RCC 7860 (cell line): Measurements from ENCODE around the gene SYAP1.
A peak's percentile ranks its signal among the peaks of the same experiment; 100 is the strongest.
"Not testable (repeated sequence)": the region's sequence is repeated elsewhere in the genome, so short reads cannot be mapped to it uniquely, and the experiment has no call there.

Source experiments
- DNase-seq: peaks from one replicate; pipeline ENCODE4 v3.0.0-alpha.2; 2015; ENCODE audit warnings: low spot score
- FAIRE-seq: peaks from 2 replicates; lab custom pipeline; 2012; peaks lifted over from hg19 to GRCh38; lab: Jason Lieb, UNC

SYAP1 gene

DNA sequence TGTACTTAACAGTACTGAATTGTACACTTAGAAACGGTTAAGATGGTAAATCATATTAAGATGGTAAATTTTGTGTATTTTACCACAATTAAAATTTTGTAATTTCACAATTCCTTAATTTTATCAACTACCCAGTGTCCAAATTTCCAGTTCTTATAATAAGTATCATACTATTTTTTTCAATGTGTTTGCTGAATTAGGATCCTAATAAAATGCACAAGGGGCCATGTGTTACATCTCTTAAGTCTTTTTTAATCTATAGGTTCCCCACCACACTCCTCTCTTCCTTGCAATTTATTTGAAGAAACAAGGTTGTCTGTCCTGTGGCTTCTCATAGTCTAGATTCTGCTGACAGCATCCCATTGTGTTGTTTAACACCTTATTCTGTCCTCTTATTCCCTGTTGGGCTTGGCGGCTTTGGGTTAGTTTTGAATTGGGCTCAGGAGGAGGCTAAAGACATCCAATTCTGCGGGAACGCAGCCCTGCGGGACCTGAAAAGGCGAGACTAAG is 533 bp upstream of the SYAP1 start:
- DNase-seq, result no peak
- FAIRE-seq, result no peak

DNA sequence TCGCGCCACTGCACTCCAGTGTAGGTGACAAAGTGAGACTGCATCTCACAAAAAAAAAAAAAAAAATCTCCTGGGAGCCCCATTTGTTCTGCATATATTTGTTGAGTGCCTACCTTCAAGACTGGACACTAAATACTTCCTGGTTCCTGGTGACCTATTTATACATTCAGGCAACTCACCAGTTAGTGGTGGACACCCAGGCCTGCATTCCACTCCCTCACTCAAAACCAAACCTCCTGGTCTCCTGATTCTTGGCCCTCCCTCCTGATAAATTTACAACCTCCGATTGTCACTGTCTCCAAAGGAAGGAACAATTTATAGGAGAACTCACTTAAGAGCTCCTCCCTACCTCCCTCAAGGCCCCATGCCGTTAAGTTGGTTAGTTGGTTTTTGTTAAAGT is 3.1 kb downstream of the SYAP1 start:
- DNase-seq, result no peak
- no peak for FAIRE-seq

DNA sequence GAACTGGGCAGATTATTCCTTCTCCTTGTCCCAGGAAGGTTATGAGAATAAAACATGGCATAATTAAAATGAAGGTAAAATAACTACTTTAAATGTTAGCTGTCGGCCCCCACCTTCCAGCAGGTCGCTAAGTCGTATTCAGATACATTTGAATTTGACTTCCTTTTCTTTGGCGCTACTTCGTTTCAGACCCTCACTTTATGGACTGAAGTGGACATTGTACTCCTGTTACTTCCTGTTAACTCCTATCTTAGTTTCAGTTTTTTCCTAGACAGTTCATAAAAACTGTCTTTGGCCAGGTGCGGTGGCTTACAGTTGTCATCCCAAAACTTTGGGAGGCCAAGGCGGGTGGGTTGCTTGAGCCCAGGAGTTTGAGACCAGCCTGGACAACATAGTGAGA is 5.7 kb downstream of the SYAP1 start:
- no peak for FAIRE-seq
- DNase-seq, result no peak

DNA sequence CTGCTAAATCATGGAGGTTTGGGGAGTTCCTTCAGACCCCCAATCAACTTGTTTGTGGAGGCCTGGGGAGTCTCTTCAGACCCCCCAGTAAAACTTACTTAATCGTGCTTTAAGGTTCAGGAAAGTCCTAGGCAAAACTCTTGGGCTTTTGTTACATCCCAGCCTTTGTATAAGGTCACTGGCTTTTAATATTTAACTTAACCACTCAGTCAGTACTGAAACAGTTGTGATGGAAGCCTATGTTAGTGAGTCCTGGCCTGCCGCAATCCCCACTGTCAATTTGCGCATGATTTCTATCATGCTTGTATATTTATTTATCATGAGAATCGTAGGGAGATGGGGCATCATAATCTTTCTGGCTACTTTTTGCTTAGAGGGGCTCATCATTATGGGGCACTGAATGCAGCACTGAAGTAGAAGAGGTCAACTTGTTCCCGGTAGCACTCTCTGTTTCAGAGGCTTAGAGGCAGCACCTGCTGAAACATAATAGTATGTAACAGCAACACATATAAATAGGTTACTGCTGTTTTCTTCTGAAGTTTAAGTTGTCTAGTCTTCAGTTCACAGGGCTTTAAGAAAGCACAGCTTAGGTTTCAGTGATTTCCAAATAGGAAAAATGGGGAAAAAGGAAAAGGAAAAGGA is 7.1 kb downstream of the SYAP1 start:
- DNase-seq, result not testable (repeated sequence)
- peak; percentile 84 for FAIRE-seq

DNA sequence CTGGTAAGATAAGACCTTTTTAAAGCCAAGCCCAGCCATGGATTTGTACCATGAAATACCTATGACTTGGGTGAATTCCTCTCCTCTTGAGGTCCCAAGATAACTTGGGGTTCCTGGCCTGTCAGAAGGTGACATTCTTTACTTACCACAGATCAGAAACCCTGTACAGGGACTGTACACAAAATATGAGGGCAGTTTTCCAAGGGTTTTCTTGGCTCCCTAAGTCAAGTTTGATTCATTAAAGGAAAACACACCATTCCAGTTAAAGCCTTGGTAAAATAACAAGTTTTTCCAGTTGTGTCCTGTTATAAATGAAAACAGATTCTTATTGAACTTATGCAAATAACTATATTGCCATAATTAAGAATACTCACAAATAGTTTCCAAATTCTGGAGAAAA is 8.2 kb downstream of the SYAP1 start:
- no peak for FAIRE-seq
- DNase-seq, result no peak

DNA sequence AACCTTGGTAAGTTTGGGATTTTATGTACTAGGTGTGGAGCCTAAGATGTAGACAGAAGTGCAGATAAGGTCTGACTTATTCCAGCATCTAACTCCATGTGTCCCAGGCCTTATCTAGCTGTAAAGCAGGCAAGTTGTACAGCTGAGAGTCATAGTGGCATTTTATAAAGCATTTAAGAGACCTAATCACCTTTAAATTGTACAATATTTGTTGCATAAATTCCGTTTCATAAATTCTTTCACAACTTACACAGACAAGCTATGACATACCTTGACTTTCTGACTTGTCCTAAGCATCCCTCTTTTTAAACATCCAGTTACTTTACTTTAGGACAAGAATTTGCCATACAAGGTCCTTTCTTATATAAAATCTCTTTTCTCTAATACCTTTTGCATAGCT is 11.0 kb downstream of the SYAP1 start:
- FAIRE-seq (no peak), DNase-seq (no peak)

DNA sequence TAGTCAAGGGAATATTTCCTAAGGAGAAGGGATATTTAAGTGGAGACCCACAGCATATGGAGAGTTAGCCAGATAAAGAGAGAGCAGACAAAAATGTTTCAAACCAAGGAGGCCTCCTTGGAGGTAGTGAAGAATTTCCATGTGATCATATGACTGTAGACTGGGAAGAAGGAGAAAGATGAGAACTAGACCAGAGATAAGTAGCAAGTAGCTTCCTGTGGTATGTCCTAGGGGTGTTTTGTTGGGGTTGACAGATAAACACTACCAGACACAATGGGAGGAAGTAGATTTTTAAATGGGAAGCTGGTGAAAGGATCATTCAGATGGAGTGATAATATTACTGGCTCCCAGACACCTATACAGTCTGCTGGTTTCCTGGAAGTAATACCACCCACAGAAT is 13.6 kb downstream of the SYAP1 start:
- no peak for FAIRE-seq
- no peak for DNase-seq

DNA sequence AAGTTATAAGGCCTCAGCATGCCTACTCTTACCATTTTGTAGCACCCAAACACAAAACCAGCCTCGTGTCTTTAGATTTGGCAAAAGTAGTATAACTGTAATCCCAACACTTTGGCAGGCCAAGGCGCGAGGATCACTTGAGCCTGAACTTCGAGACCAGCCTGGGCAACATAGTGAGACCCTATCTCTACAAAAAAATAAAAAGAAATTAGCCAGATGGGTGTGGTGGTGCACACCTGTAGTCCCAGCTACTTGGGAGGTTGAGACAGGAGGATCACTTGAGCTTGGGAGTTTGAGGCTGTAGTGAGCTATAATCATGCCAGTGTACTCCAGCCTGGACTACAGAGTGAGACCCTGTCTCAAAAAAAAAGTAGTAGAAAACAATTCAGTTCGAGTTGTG is 17.6 kb downstream of the SYAP1 start:
- no peak for DNase-seq
- no peak for FAIRE-seq

DNA sequence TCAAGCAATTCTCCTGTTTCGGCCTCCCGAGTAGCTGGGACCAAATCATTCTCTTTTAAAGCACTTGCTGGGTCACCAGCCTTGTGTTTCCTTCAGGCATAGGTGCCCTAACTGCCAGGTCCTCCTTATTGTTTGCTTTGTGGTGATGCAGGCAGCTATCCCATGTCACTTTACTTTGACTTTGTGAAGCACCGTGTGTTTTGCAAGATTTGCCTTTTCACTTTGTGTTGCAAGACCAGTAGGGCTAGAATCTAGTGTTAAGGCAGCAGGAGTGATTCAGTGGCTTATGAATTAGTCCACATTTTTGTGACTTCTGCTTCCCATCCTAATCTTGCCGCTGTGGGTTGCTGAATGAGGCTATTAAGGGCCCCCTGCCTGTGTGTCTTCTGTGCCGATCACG is 20.2 kb downstream of the SYAP1 start:
- no peak for FAIRE-seq

DNA sequence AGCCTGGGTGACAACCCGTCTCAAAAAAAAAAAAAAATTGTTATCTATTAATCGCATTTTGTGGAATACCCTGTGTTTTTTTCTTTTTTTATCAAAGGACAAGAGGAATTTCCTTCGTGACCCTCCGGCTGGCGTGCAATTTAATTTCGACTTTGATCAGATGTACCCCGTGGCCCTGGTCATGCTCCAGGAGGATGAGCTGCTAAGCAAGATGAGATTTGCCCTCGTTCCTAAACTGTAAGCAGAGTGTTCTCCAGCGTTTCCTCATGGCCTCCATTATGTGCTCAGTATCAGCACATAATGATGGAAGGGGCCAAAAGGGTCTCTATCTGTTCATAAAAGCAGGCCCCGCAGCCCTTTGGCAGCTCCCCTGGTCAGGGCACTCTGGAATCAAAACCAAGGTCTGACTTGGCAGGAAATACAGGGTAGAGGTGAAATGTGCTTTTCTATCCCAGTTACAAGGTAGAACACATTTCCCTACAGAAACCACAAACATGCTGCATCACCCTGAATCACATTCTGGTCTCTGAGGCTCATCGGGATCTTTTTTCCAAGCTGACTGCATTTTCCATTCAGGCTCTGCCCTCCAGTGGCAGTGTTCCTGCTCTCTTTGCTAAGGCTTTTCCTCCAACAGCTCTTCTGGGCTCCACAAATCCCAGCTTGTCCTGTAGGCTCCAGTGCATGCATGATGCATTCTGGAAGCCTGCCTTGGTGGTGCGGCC is 24.4 kb downstream of the SYAP1 start:
- FAIRE-seq (peak; percentile 97), DNase-seq (peak; percentile 82)

More for the DNA sequence above, 20.2 kb downstream of the SYAP1 start:
- no peak for DNase-seq

DNA sequence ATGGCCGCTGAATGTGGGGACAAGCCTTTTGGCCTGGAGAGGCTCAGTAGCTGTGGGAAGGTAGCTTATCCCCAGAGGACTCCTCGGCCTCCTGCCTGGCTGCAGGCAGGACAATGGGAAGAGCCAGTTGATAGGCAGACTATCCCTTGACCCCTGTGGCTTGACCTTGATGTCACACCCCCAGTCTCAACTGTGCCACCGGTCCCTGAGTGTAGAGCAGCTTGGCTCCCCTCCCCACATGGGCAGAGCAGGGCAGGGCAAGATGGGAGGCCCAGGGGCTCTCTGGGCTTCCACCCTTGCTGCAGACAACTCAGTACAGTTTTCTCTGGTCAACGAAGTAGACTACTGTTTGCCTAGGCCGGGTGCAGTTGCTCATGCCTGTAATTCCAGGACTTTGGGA is 25.7 kb downstream of the SYAP1 start:
- FAIRE-seq (no peak), DNase-seq (no peak)

DNA sequence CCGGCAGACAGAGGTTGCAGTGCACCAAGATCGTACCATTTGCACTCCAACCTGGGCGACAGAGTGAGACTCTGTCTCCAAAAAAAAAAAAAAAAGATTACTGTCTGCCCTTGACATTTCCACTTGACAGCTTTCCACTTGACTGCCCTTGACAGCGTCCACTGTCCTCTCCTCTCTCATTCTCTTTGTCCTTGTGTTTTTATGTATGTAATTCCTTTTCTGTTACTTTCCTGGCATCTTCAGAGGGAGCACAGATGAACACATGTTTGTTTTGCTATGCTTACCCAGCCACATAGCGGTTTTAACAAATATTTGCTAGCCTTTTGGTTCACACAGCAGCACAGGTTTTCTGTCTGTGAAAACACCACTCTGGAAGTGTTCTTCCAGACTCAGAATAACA is 26.2 kb downstream of the SYAP1 start:
- FAIRE-seq, result no peak
- no peak for DNase-seq

DNA sequence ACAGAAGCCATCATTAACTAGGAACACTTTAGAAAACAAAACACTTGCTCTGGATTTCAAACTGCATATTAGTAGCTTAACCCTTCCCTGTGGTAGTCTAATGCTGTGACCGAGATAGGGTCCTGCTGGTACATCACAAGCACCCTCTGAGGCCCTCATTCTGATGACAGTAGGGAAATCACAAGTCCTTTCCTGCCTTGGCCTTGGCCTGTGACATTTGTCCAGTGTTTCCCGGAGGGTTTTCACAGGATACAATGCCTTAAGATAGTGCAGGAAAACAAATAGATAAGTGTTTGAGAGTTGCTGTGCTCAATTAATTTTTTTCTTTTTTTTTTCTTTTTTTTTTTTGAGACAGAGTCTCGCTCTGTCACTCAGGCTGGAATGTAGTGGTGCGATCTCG is 29.0 kb downstream of the SYAP1 start:
- DNase-seq (no peak), FAIRE-seq (no peak)

DNA sequence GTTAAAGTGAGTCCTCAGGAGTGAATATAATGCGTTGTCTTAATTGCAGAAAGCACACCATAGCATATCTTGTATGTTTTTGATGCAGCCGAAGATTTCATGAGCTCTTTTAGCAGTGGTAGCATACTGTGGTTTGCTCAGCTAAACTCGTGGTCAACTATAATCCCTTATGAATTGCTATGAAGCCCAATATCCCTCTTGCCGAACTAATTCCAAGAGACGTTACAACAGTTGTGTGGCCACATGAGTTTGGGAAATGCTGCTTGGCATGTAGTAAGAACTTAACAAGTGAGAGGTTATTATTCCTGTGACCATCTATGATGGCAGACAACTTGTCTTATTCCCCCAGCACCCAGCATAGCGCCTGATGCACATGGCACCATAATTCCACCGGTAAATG is 30.7 kb downstream of the SYAP1 start:
- no peak for DNase-seq
- no peak for FAIRE-seq

DNA sequence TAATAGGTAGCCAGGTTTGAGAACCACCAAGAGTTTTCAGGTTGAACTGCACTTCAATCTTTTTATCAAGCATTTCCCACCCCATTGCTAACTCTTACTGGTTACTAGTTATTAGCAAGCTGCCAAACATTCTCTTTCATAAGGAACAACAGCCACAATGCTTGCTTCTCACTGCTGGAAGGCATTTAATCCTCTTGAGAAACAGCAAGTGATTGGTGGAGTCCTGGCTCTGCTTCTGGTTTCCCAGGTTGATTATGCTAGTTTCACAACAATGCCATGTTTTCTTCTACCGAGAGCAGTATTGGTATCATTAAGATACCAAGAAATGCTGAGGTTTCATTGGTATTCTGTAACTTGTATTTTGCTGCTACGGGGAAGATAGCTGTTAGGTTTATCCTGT is 34.6 kb downstream of the SYAP1 start:
- FAIRE-seq (no peak), DNase-seq (no peak)

DNA sequence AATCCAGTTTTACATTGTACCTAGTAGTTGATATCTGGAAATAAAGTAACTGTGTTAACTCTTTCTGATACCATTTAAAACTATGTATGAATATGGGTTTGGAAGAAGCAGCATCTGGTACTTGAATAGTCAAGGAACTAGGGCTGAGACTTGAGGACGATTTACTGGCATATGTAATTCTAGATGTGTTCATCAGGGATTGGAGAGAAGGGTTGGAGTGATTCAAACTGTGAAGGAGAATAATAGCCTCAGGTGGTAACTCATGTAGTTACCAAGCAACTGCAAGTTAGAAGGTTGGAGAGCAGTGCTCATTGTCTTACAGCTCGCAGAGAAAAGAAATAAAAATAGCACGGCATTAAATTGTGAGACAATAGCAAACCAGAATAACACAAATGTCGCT is 37.3 kb downstream of the SYAP1 start:
- DNase-seq, result no peak
- FAIRE-seq, result no peak

DNA sequence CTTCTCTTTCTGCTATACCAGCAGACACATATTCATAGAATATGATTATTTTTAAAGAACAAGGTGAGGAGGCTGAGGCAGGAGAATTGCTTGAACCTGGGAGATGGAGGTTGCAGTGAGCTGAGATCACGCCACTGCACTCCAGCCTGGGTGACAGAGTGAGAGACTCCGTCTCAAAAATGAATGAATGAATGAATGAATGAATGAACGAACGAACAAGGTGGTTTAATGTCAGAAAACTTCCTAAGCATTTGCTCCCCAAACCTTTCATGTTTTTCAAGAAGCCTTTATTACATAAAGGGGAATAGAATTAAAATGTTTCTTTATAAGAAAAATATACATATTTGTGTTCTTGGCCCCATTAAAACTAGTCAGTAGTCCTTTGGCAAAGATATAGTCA is 42.1 kb downstream of the SYAP1 start:
- not testable (repeated sequence) for DNase-seq, FAIRE-seq

DNA sequence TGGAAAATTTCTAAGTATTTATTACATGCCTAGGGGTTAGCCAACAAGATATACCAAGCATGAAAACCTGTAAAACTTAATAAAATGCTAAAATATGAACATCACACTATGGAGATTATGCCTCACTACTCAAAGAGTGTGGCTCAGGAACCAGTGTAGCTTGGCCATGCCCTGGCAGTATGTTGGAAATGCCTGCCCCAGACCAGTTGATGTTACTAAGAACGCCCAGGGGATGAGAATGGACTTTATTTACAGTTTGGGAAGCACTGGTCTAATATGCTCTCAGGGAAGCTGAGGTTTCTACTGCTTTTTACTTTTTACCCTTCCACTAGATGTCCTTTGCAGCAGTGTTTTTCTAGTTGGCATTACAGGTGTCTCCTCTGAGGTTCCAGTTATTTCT is 43.2 kb downstream of the SYAP1 start:
- FAIRE-seq, result no peak
- DNase-seq, result no peak

DNA sequence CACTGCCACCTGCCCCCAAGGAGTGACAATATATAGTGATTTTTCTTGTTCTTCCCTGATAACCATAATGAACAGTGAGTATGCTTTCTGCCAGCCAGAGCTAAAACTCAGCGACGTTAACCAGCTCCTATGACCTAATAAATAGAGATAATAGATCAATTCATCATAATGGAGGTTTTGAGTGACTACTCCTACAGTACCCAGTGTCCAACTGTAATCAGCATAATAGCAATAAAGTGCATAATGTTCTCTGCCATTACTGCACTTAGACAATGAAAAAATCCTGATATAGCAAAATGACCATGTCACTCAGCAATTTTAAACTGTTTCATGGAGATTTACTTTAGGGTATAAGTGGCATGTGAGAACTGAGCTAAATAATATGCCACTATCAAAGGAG is 46.2 kb downstream of the SYAP1 start:
- FAIRE-seq, result no peak
- no peak for DNase-seq

DNA sequence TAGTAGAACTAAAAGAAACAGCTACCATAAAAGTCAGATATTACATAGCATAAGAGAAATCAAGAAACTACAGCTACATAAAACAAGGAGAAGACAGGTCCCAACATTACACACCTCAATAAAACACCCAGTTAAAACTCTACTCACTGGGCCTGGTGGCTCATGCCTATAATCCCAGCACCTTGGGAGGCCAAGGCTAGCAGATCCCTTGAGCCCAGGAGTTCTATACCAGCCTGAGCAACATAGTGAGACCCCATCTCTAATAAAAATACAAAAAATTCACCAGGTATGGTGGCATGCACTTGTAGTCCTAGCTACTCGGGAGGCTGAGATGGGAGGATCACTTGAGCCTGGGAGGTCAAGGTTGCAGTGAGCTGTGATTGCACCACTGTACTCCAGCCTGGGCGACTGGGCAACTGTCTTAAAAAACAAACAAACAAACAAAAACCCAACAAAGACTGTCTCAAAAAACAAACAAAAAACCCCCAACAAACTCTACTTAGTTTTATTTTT is 51.6 kb downstream of the SYAP1 start:
- no peak for FAIRE-seq
- no peak for DNase-seq

DNA sequence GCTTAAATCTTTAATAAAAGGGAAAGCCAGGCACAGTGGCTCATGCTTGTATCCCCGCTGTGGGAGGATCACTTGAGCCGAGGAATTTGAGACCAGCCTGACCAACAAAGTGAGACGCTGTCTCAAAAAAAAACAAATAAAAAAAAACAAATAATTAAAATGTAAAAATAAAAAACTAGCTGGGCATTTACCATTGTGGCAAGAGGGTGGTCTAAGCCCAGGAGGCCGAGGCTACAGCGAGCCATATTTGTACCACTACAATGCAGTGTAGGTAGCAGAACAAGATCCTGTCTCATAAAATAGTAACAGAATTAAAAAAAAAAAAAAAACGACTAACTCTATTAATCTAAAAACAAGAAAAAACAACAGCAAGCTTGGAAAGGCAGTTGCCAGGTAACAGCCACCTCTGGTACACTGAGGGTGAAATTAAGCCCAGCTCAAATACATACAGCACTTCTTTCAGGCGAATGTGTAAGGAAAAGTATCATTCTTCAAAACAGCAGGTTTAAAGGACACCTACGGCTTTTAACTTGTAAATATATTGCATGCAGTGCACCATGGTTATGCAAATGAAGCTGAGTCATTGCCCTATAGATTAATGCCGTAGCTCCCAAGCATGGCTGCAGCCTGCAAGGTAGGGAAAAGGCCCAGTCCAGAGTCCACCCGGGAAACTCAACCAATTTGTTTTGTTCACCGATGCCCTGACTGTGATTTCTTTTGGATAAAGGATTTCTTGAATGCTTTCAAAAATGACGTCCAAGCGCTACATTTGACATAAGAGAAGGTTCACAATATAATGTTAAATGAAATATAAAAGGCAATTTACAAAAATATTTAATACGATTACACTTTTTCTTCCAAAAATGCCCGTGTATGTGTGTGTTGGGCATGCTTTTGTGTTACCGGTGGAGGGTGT is 52.3 kb downstream of the SYAP1 start:
- no peak for FAIRE-seq

More for the DNA sequence above, 52.3 kb downstream of the SYAP1 start:
- DNase-seq, result peak; percentile 58
